ENCODE data around the gene EXD3.
"Not testable (repeated sequence)": the region's sequence is repeated elsewhere in the genome, so short reads cannot be mapped to it uniquely, and the experiment has no call there.

The EXD3 gene

DNA sequence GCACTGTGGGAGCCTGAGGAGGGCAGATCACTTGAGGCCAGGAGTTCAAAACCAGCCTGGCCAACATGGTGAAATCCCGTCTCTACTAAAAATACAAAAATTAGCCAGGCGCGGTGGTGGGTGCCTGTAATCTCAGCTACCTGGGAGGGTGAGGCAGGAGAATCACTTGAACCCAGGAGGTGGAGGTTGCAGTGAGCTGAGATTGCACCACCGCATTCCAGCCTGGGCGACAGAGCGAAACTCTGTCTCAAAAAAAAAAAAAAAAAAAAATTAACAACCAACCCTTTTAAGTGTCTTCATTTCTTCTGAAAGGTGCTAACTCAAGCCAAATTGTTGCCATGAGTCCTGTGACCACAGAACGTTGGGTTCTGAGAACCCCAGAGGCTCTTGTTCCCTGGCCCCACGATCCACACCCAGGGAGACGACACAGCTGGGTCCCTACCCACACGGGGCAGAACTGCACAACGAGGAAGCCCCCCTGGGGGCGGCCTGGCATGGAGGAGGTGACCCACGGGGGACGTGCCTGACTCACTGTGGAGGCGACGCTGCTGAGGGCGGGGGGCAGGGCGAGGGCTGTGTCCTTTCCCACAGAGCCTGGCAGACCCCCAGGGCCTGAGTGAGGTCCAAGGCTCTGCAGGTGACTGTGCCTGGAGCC is 12.6 kb downstream of the EXD3 start:
- not testable (repeated sequence) for H3K27ac ChIP-seq (ENCODE audit: low read length); H3K36me3 ChIP-seq (ENCODE audit: control insufficient read depth, low read depth, low read length); H3K27me3 ChIP-seq (ENCODE audit: control insufficient read depth, insufficient read depth, low read length); H3K9me3 ChIP-seq (ENCODE audit: control insufficient read depth, low read depth, low read length); H3K9ac ChIP-seq (ENCODE audit: low read length); H3K4me1 ChIP-seq (ENCODE audit: control insufficient read depth, low read depth, low read length); H3K4me3 ChIP-seq (ENCODE audit: low read length)

DNA sequence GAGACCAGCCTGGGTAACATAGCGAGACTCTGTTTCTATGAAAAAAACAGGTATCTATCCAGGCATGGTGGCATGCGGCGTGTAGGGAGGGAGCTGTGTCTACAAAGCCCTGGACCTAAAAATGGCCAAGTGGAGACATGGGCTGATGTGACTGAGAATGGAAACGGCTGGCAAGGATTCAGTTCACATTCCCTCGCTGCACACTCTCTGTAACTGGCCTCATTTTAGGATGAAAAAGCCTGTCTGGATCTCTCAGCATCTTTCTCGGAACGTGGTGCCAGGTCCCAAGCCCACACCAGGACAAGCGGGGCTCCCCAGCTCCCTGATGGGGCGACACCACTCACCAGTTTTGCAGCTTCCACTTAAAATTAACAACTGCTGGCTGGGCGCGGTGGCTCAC is 13.4 kb downstream of the EXD3 start:
- H3K4me1 ChIP-seq (ENCODE audit: control insufficient read depth, low read depth, low read length) = no peaks in the 10 kb centered on the region
- no peak overlapping the region for H3K9ac ChIP-seq (ENCODE audit: low read length)
- H3K27ac ChIP-seq (ENCODE audit: low read length) = no peak overlapping the region
- H3K27me3 ChIP-seq (ENCODE audit: control insufficient read depth, insufficient read depth, low read length) = peaks cover 6% of the 10 kb centered on the region
- no peak overlapping the region for H3K4me3 ChIP-seq (ENCODE audit: low read length)
- H3K9me3 ChIP-seq (ENCODE audit: control insufficient read depth, low read depth, low read length) = no peaks in the 10 kb centered on the region
- no peaks in the 10 kb centered on the region for H3K36me3 ChIP-seq (ENCODE audit: control insufficient read depth, low read depth, low read length)

- Histone ChIP-seq H3K4me1 (ENCODE audit: control insufficient read depth, low read depth, low read length) (no peaks in the 10 kb centered on the region), H3K27ac (ENCODE audit: low read length) (no peak overlapping the region), H3K9ac (ENCODE audit: low read length) (no peak overlapping the region), H3K9me3 (ENCODE audit: control insufficient read depth, low read depth, low read length) (no peaks in the 10 kb centered on the region), H3K36me3 (ENCODE audit: control insufficient read depth, low read depth, low read length) (no peaks in the 10 kb centered on the region), H3K27me3 (ENCODE audit: control insufficient read depth, insufficient read depth, low read length) (peaks cover 6% of the 10 kb centered on the region), H3K4me3 (ENCODE audit: low read length) (no peak overlapping the region)
Measured at GRCh38 chr9:137408651-137409405, 14.1 kb downstream of the EXD3 start.

DNA sequence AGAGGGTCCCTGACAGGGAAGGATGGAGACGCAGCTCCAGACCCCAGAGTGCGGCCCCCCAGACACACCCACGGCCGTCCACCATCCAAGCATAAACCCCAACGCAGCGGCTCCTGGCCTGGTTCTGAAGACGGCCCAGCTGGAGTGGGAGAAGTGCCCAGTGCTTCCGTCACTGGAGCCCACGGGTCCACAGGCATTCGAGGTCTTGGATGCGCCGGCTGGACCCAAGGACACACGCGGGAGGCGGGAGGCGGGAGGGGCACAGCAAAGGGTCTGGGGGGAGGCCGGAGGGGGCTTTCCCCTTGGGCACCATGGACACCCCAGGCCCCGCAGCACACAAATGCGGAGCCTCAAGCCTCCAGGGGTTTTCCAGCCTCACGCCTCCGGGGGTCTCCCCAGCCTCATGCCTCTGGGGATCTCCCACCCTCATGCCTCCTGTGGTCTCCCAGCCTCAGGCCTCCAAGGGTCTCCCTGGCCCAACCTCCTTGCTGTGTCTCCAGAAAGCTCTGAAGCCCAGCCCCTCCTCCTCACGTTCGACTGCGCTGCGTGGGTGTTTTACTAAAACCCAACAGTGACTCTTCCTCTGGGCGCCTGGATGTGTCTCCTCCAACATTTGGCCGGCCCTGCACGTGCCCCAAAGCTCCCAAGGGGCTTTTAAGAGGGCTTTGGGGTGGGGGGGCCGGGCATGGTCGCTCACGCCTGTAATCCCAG is 15.2 kb downstream of the EXD3 start:
- H3K4me1 ChIP-seq (ENCODE audit: control insufficient read depth, low read depth, low read length) = no peaks in the 10 kb centered on the region
- H3K36me3 ChIP-seq (ENCODE audit: control insufficient read depth, low read depth, low read length) = no peaks in the 10 kb centered on the region
- peaks cover 6% of the 10 kb centered on the region for H3K27me3 ChIP-seq (ENCODE audit: control insufficient read depth, insufficient read depth, low read length)
- no peak overlapping the region for H3K4me3 ChIP-seq (ENCODE audit: low read length)
- no peaks in the 10 kb centered on the region for H3K9me3 ChIP-seq (ENCODE audit: control insufficient read depth, low read depth, low read length)
- no peak overlapping the region for H3K27ac ChIP-seq (ENCODE audit: low read length)
- H3K9ac ChIP-seq (ENCODE audit: low read length) = no peak overlapping the region

- H3K9ac ChIP-seq (ENCODE audit: low read length) = no peak overlapping the region
- H3K9me3 ChIP-seq (ENCODE audit: control insufficient read depth, low read depth, low read length) = no peaks in the 10 kb centered on the region
- H3K27ac ChIP-seq (ENCODE audit: low read length) = no peak overlapping the region
- H3K4me1 ChIP-seq (ENCODE audit: control insufficient read depth, low read depth, low read length) = no peaks in the 10 kb centered on the region
- H3K4me3 ChIP-seq (ENCODE audit: low read length) = peak overlapping the region; percentile 33
- H3K36me3 ChIP-seq (ENCODE audit: control insufficient read depth, low read depth, low read length) = no peaks in the 10 kb centered on the region
- H3K27me3 ChIP-seq (ENCODE audit: control insufficient read depth, insufficient read depth, low read length) = peaks cover 6% of the 10 kb centered on the region
Measured at GRCh38 chr9:137406876-137407589, 15.9 kb downstream of the EXD3 start.

- Histone ChIP-seq H3K9ac (ENCODE audit: low read length) (no peak overlapping the region), H3K9me3 (ENCODE audit: control insufficient read depth, low read depth, low read length) (no peaks in the 10 kb centered on the region), H3K4me3 (ENCODE audit: low read length) (peak overlapping the region; percentile 33), H3K36me3 (ENCODE audit: control insufficient read depth, low read depth, low read length) (no peaks in the 10 kb centered on the region), H3K4me1 (ENCODE audit: control insufficient read depth, low read depth, low read length) (no peaks in the 10 kb centered on the region), H3K27me3 (ENCODE audit: control insufficient read depth, insufficient read depth, low read length) (peaks cover 6% of the 10 kb centered on the region), H3K27ac (ENCODE audit: low read length) (no peak overlapping the region)
Measured at GRCh38 chr9:137406085-137406760, 16.7 kb downstream of the EXD3 start.

- H3K27me3 ChIP-seq (ENCODE audit: control insufficient read depth, insufficient read depth, low read length) = peaks cover 6% of the 10 kb centered on the region
- H3K36me3 ChIP-seq (ENCODE audit: control insufficient read depth, low read depth, low read length) = no peaks in the 10 kb centered on the region
- H3K27ac ChIP-seq (ENCODE audit: low read length) = no peak overlapping the region
- no peaks in the 10 kb centered on the region for H3K9me3 ChIP-seq (ENCODE audit: control insufficient read depth, low read depth, low read length)
- no peaks in the 10 kb centered on the region for H3K4me1 ChIP-seq (ENCODE audit: control insufficient read depth, low read depth, low read length)
- no peak overlapping the region for H3K9ac ChIP-seq (ENCODE audit: low read length)
- no peak overlapping the region for H3K4me3 ChIP-seq (ENCODE audit: low read length)
Measured at GRCh38 chr9:137405677-137406081, 17.3 kb downstream of the EXD3 start.

DNA sequence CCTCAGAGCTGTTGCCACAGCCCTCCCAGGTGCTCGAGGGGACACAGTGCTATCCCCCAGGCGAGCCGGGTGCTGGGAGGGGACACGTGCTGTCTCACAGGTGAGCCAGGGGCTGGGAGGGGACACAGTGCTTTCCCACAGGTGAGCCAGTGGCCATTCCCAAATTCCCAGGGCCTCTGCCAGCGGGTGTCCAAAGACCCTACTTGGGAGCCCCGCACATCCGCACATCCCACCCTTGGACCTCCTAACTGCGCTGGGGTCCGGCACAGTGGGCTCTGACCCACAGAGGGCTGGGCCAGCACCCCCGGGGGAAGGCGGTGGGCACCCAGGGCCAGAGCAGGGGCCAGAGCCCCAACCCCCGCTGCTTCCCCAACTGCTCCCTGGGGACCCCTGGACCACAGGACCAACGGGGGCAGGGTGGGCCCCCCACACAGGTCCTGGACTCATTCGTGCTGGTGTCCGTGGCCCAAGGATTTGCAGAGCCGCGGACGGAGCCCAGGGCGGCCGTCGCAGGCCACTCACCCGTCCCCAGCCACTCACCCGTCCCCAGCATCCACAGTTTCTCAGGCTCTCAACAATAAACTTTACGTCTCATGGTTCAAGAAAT is 17.9 kb downstream of the EXD3 start:
- H3K27ac ChIP-seq (ENCODE audit: low read length) = no peak overlapping the region
- H3K9ac ChIP-seq (ENCODE audit: low read length) = no peak overlapping the region
- no peaks in the 10 kb centered on the region for H3K4me1 ChIP-seq (ENCODE audit: control insufficient read depth, low read depth, low read length)

GRCh38 chr9:137403269-137403668 is 19.7 kb downstream of the EXD3 start:
- Histone ChIP-seq H3K27me3 (ENCODE audit: control insufficient read depth, insufficient read depth, low read length) (peaks cover 6% of the 10 kb centered on the region), H3K27ac (ENCODE audit: low read length) (no peak overlapping the region), H3K4me3 (ENCODE audit: low read length) (no peak overlapping the region), H3K4me1 (ENCODE audit: control insufficient read depth, low read depth, low read length) (no peaks in the 10 kb centered on the region), H3K36me3 (ENCODE audit: control insufficient read depth, low read depth, low read length) (no peaks in the 10 kb centered on the region), H3K9ac (ENCODE audit: low read length) (no peak overlapping the region), H3K9me3 (ENCODE audit: control insufficient read depth, low read depth, low read length) (no peaks in the 10 kb centered on the region)

More for the DNA sequence above, 17.9 kb downstream of the EXD3 start:
- H3K27me3 ChIP-seq (ENCODE audit: control insufficient read depth, insufficient read depth, low read length) = peaks cover 6% of the 10 kb centered on the region
- H3K36me3 ChIP-seq (ENCODE audit: control insufficient read depth, low read depth, low read length) = no peaks in the 10 kb centered on the region
- H3K4me3 ChIP-seq (ENCODE audit: low read length) = no peak overlapping the region
- H3K9me3 ChIP-seq (ENCODE audit: control insufficient read depth, low read depth, low read length) = no peaks in the 10 kb centered on the region

DNA sequence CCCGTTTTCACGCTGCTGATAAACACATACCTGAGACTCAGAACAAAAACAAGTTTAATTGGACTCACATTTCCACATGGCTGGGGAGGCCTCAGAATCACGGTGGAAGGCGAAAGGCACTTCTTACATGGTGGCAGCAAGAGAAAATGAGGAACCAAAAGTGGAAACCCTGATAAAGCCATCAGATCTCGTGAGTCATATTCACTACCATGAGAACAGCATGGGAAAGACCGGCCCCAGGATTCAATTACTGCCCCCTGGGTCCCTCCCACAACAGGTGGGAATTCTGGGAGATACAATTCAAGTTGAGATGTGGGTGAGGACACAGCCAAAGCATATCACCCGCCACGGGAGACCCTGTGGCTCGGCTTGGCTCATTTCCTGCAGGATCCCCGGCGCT is 20.2 kb downstream of the EXD3 start:
- no peaks in the 10 kb centered on the region for H3K4me1 ChIP-seq (ENCODE audit: control insufficient read depth, low read depth, low read length)
- no peak overlapping the region for H3K27ac ChIP-seq (ENCODE audit: low read length)
- H3K9me3 ChIP-seq (ENCODE audit: control insufficient read depth, low read depth, low read length) = no peaks in the 10 kb centered on the region
- no peaks in the 10 kb centered on the region for H3K36me3 ChIP-seq (ENCODE audit: control insufficient read depth, low read depth, low read length)
- H3K27me3 ChIP-seq (ENCODE audit: control insufficient read depth, insufficient read depth, low read length) = peaks cover 6% of the 10 kb centered on the region
- H3K4me3 ChIP-seq (ENCODE audit: low read length) = no peak overlapping the region
- no peak overlapping the region for H3K9ac ChIP-seq (ENCODE audit: low read length)
